GM12878 (cell line): ENCODE results near the gene MYT1. TPM values are rescaled to one million over a fixed set of nuclear protein-coding genes. Genes with fewer than 3 reads are reported as not detected.

ENCODE experiments used
- ATAC-seq: fragments of 200-7000 bp; cut with Tn5 transposase; 3 replicates; pipeline ENCODE4 v1.9.1; 2020; ENCODE audit warnings: mild to moderate bottlenecking, moderate library complexity
- BruUV-seq: library from RNA; stranded (reverse); fragments of 400-500 nt; replicated peaks from 2 replicates; lab custom pipeline; 2021; lab: Mats Ljungman, UMichigan
- CTCF ChIA-PET: fragments of 300-600 bp; sonication (Branson Sonifier 250); formaldehyde crosslinking; extraction: SDS; loops from one replicate; lab custom pipeline; 2021; ENCODE audit warnings: inconsistent platforms; lab: Yijun Ruan, JAX
- POLR2A ChIA-PET: fragments of 350-600 bp; formaldehyde crosslinking; extraction: SDS; loops from one replicate; lab custom pipeline; 2021; ENCODE audit warnings: inconsistent platforms; lab: Charles Lee
- RAD21 ChIA-PET: fragments of 300-600 bp; sonication (Branson Sonifier 250); formaldehyde crosslinking; loops from one replicate; lab custom pipeline; 2023; ENCODE audit warnings: antibody characterized with exemption; ENCODE audit not compliant: unreplicated experiment; lab: Charles Lee
- SMC1A ChIA-PET: fragments of 300-600 bp; sonication (Branson Sonifier 250); formaldehyde crosslinking; loops from one replicate; lab custom pipeline; 2023; ENCODE audit not compliant: unreplicated experiment, uncharacterized antibody; lab: Charles Lee
- DNase-seq: peaks from one replicate; pipeline ENCODE4 v3.0.0-alpha.2; 2011; ENCODE audit warnings: low read depth, low spot score
- FAIRE-seq: peaks from 3 replicates; lab custom pipeline; 2011; peaks lifted over from hg19 to GRCh38; lab: Jason Lieb, UNC
- H2AFZ ChIP-seq: 2 replicates; pipeline ENCODE4 v1.6.0; 2011; ENCODE audit warnings: low read depth, low read length, control low read depth; ENCODE audit not compliant: control insufficient read depth
- H3K27ac ChIP-seq: 2 replicates; pipeline ENCODE4 v1.5.1; 2011; ENCODE audit warnings: control low read depth; ENCODE audit not compliant: control insufficient read depth, insufficient read depth
- H3K27me3 ChIP-seq, 2 experiments: replicated peaks in 1 of 2; 2 replicates each; pipeline versions ENCODE4 v1.6.0 to v1.6.1; 2011; ENCODE audit warnings: low read length in 1 of 2; ENCODE audit not compliant: control insufficient read depth in 2 of 2, insufficient read depth in 2 of 2
- H3K36me3 ChIP-seq, 2 experiments: 2 replicates each; pipeline ENCODE4 v1.5.1; 2011; ENCODE audit warnings: low read length in 1 of 2; ENCODE audit not compliant: control insufficient read depth in 2 of 2, insufficient read depth in 2 of 2
- H3K4me1 ChIP-seq: 2 replicates; pipeline ENCODE4 v1.6.1; 2011; ENCODE audit warnings: mild to moderate bottlenecking, low read length, moderate library complexity, mixed read lengths; ENCODE audit not compliant: control insufficient read depth, insufficient read depth
- H3K4me2 ChIP-seq: 2 replicates; pipeline ENCODE4 v1.6.0; 2011; ENCODE audit warnings: control low read depth; ENCODE audit not compliant: control insufficient read depth, insufficient read depth
- H3K4me3 ChIP-seq: fragments of 200-600 bp; sonication (generic); 2 replicates; pipeline ENCODE4 v1.5.1; 2016
- H3K79me2 ChIP-seq: 2 replicates; pipeline ENCODE4 v1.6.0; 2011; ENCODE audit warnings: low read length; ENCODE audit not compliant: control insufficient read depth, insufficient read depth
- H3K9ac ChIP-seq: 2 replicates; pipeline ENCODE4 v1.8.0; 2011; ENCODE audit warnings: low read length, control low read depth, mixed read lengths; ENCODE audit not compliant: control insufficient read depth, insufficient read depth
- H3K9me3 ChIP-seq: replicated peaks from 3 replicates; pipeline ENCODE4 v1.5.1; 2011; ENCODE audit warnings: mild to moderate bottlenecking, low read length; ENCODE audit not compliant: control insufficient read depth, insufficient read depth
- H4K20me1 ChIP-seq: 2 replicates; pipeline ENCODE4 v1.6.0; 2011; ENCODE audit not compliant: control insufficient read depth, insufficient read depth
- BCL11A ChIP-seq: IDR thresholded peaks from 2 replicates; pipeline ENCODE4 v1.6.1; 2011; ENCODE audit warnings: low read depth, low read length
- BHLHE40 ChIP-seq, 2 experiments: fragments of 450-650 bp in 1 of 2; IDR thresholded peaks; 2 replicates each; pipeline ENCODE4 v1.6.1; 2011 to 2017; ENCODE audit warnings: low read depth in 2 of 2, borderline replicate concordance in 1 of 2, improper control_type of control experiment in 1 of 2, low read length in 1 of 2, mild to moderate bottlenecking in 1 of 2
- BRCA1 ChIP-seq: IDR thresholded peaks from 2 replicates; pipeline ENCODE4 v1.6.1; 2011; ENCODE audit warnings: low read depth, low read length, improper control_type of control experiment
- ETV6 ChIP-seq, 2 experiments: fragments of 450-650 bp in 1 of 2; IDR thresholded peaks in 1 of 2; conservative IDR thresholded peaks in 1 of 2; 2 replicates each; pipeline ENCODE4 v1.6.1; 2014; ENCODE audit warnings: antibody characterized with exemption in 1 of 2, borderline replicate concordance in 1 of 2, low read depth in 1 of 2, mild to moderate bottlenecking in 1 of 2, moderate library complexity in 1 of 2
- HDAC6 ChIP-seq: fragments of 200-600 bp; sonication (generic); IDR thresholded peaks from one replicate; pipeline ENCODE4 v1.8.0; 2017; ENCODE audit warnings: antibody characterized with exemption; ENCODE audit not compliant: unreplicated experiment
- IKZF1 ChIP-seq: fragments of 450-650 bp; conservative IDR thresholded peaks from 2 replicates; pipeline ENCODE4 v1.6.1; 2017; ENCODE audit warnings: antibody characterized with exemption, mild to moderate bottlenecking
- JUNB ChIP-seq: IDR thresholded peaks from 2 replicates; pipeline ENCODE4 v1.6.1; 2016; ENCODE audit warnings: antibody characterized with exemption, mild to moderate bottlenecking
- MXI1 ChIP-seq: fragments of 150-350 bp; IDR thresholded peaks from 2 replicates; pipeline ENCODE4 v1.6.1; 2011; ENCODE audit warnings: low read depth, mild to moderate bottlenecking, inconsistent platforms, low read length, improper control_type of control experiment
- POLR2A ChIP-seq: IDR thresholded peaks from 2 replicates; pipeline ENCODE4 v1.6.1; 2011; ENCODE audit warnings: low read depth, mild to moderate bottlenecking, low read length
- RUNX3 ChIP-seq: IDR thresholded peaks from 2 replicates; pipeline ENCODE4 v1.6.1; 2012; ENCODE audit warnings: low read length, inconsistent platforms
- TARDBP ChIP-seq: IDR thresholded peaks from 2 replicates; pipeline ENCODE4 v1.6.1; 2016; ENCODE audit warnings: borderline replicate concordance
- WGBS: methylation state at CpG from one replicate; pipeline ENCODE4 v1.1.6; 2016; ENCODE audit warnings: low lambda C conversion rate; ENCODE audit not compliant: insufficient replicate concordance, insufficient coverage; ENCODE audit errors: missing lambda C conversion rate; 5-methylcytosine and 5-hydroxymethylcytosine counted together
- in situ Hi-C: fragments of 300-500 bp; cut with MboI; formaldehyde crosslinking; loops from 9 replicates; pipeline ENCODE4 v1.14.3; 2018; ENCODE audit warnings: mixed read lengths
- intact Hi-C: fragments of 100-400 bp; cut with micrococcal nuclease; formaldehyde crosslinking; loops from one replicate; pipeline ENCODE4 v1.14.2; 2022; ENCODE audit not compliant: unreplicated experiment
- polyA plus RNA-seq, 11 experiments: library from polyadenylated mRNA; depleted of rRNA in 4 of 11; unstranded in 6 of 11; stranded (reverse) in 5 of 11; fragments of >200 nt; fragmentation: Nextera tagmentation in 4 of 11; fragmentation: Illumina TruSeq in 1 of 11; extraction: Ambion mirVana in 4 of 11; extraction: Trizol in 1 of 11; gene quantifications; 1 replicate in 1 of 11; 2 replicates in 10 of 11; pipeline versions ENCODE4 v1.2.1 to v1.2.3, GENCODE V29; 2011 to 2016; ENCODE audit warnings: inconsistent platforms in 2 of 11, missing spikeins in 2 of 11, low read depth in 1 of 11
- total RNA-seq, 4 experiments: library from RNA; depleted of rRNA in 3 of 4; stranded (reverse); fragments of >200 nt in 3 of 4; fragmentation: Illumina TruSeq in 1 of 4; extraction: Trizol in 1 of 4; gene quantifications; 2 replicates each; pipeline versions ENCODE4 v1.2.1 to v1.2.3, GENCODE V29; 2013 to 2021
- TF ChIP-seq, protein P1 (sequence below): fragments of 450-650 bp; formaldehyde crosslinking; IDR thresholded peaks from 2 replicates; pipeline ENCODE4 v1.4.0; 2020; ENCODE audit warnings: mild to moderate bottlenecking, moderate library complexity
- TF ChIP-seq, protein P2 (sequence below): IDR thresholded peaks from 2 replicates; pipeline ENCODE4 v1.6.1; 2011; ENCODE audit warnings: low read depth, low read length, improper control_type of control experiment, borderline replicate concordance
- TF ChIP-seq, protein P3 (sequence below): fragments of 450-650 bp; conservative IDR thresholded peaks from 2 replicates; pipeline ENCODE4 v1.6.1; 2017; ENCODE audit warnings: mild to moderate bottlenecking, moderate library complexity

MYT1 gene
- total and polyA plus RNA-seq, 10 of the 15 experiments (the other 5 are each of a cell fraction or from before 2014, with no cell fraction given), result 0.01 to 0.10 TPM; not detected in 8

DNA sequence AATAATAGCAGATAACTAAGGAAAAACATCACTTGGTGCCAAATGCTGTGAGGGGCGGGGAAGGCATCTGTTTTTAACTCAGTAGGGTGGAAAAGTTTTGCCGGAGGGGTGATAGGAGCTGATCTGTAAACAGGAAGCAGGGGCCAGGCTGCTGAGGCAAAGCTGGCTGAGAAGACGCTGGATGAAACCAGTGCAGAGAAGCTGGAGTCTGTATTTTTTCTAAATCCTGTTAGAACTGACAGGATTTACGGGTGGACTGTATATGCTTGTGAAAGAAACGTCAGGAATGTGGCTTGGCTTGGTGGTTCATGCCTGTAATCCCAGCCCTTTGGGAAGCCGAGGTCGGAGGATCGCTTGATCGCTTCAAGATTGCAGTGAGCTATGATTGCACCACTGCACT lies 96.9 kb downstream of the MYT1 start:
- no peak for FAIRE-seq
- in situ Hi-C loops, result no loop called here
- DNase-seq, result no peak
- no peak for TF ChIP-seq MXI1
- no peak for TF ChIP-seq IKZF1
- TF ChIP-seq POLR2A, result no peak
- TF ChIP-seq BRCA1, result no peak
- no peak for TF ChIP-seq BCL11A
- TF ChIP-seq, protein P1, sequence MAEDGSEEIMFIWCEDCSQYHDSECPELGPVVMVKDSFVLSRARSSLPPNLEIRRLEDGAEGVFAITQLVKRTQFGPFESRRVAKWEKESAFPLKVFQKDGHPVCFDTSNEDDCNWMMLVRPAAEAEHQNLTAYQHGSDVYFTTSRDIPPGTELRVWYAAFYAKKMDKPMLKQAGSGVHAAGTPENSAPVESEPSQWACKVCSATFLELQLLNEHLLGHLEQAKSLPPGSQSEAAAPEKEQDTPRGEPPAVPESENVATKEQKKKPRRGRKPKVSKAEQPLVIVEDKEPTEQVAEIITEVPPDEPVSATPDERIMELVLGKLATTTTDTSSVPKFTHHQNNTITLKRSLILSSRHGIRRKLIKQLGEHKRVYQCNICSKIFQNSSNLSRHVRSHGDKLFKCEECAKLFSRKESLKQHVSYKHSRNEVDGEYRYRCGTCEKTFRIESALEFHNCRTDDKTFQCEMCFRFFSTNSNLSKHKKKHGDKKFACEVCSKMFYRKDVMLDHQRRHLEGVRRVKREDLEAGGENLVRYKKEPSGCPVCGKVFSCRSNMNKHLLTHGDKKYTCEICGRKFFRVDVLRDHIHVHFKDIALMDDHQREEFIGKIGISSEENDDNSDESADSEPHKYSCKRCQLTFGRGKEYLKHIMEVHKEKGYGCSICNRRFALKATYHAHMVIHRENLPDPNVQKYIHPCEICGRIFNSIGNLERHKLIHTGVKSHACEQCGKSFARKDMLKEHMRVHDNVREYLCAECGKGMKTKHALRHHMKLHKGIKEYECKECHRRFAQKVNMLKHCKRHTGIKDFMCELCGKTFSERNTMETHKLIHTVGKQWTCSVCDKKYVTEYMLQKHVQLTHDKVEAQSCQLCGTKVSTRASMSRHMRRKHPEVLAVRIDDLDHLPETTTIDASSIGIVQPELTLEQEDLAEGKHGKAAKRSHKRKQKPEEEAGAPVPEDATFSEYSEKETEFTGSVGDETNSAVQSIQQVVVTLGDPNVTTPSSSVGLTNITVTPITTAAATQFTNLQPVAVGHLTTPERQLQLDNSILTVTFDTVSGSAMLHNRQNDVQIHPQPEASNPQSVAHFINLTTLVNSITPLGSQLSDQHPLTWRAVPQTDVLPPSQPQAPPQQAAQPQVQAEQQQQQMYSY (CRISPR knock-in tag), result no peak
- TF ChIP-seq, protein P2, sequence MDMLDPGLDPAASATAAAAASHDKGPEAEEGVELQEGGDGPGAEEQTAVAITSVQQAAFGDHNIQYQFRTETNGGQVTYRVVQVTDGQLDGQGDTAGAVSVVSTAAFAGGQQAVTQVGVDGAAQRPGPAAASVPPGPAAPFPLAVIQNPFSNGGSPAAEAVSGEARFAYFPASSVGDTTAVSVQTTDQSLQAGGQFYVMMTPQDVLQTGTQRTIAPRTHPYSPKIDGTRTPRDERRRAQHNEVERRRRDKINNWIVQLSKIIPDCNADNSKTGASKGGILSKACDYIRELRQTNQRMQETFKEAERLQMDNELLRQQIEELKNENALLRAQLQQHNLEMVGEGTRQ, result no peak
- TF ChIP-seq JUNB, result no peak
- no peak for TF ChIP-seq BHLHE40 (IDR thresholded peaks at IDR 0.05; ENCODE audit: borderline replicate concordance in 1 of 2, low read depth in 2 of 2, low read length in 1 of 2)
- TF ChIP-seq, protein P3, sequence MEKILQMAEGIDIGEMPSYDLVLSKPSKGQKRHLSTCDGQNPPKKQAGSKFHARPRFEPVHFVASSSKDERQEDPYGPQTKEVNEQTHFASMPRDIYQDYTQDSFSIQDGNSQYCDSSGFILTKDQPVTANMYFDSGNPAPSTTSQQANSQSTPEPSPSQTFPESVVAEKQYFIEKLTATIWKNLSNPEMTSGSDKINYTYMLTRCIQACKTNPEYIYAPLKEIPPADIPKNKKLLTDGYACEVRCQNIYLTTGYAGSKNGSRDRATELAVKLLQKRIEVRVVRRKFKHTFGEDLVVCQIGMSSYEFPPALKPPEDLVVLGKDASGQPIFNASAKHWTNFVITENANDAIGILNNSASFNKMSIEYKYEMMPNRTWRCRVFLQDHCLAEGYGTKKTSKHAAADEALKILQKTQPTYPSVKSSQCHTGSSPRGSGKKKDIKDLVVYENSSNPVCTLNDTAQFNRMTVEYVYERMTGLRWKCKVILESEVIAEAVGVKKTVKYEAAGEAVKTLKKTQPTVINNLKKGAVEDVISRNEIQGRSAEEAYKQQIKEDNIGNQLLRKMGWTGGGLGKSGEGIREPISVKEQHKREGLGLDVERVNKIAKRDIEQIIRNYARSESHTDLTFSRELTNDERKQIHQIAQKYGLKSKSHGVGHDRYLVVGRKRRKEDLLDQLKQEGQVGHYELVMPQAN, result no peak
- no peak for TF ChIP-seq RUNX3
- no peak for TF ChIP-seq HDAC6
- TF ChIP-seq ETV6 (conservative IDR thresholded peaks at IDR 0.05 in 1 of 2, IDR thresholded peaks at IDR 0.05 in 1 of 2; ENCODE audit: borderline replicate concordance in 1 of 2, low read depth in 1 of 2), result no peak
- TF ChIP-seq TARDBP, result no peak
- ChIA-PET POLR2A (no interaction called here), SMC1A (interaction anchor here (0.7 to 0.8 kb wide), 2 partner anchors 13 to 25 kb away, joined by 3 read pairs; no protein-coding TSS in a partner anchor), CTCF (interaction anchor here (1.9 kb wide), 1 partner anchor 25 kb away, joined by 7 read pairs; no protein-coding TSS in a partner anchor), RAD21 (no interaction called here)
- Histone ChIP-seq H4K20me1 (no peaks in the 10 kb centered on the region), H2AFZ (no peak overlapping the region), H3K9me3 (no peaks in the 10 kb centered on the region), H3K4me3 (no peak overlapping the region), H3K27me3 (no peaks in the 10 kb centered on the region), H3K9ac (no peak overlapping the region), H3K36me3 (peaks cover 1 to 12% of the 10 kb centered on the region in 2 experiments; a peak in 3 of 4 replicates), H3K79me2 (peaks cover 9% of the 10 kb centered on the region), H3K4me1 (peaks cover 5% of the 10 kb centered on the region), H3K4me2 (no peak overlapping the region), H3K27ac (no peak overlapping the region)
- BruUV-seq, result no TSS peak
- no peak for ATAC-seq
- intact Hi-C loops, result no loop called here
- WGBS, result 73% methylated on average over 9 of the region's 9 CpGs
